Glomerular visceral epithelial cell (primary cell): Measurements from ENCODE around the gene RNF214.
"Not testable (repeated sequence)": the region's sequence is repeated elsewhere in the genome, so short reads cannot be mapped to it uniquely, and the experiment has no call there.

Experiments
- DNase-seq: peaks from one replicate; pipeline ENCODE4 v3.0.0-alpha.2; 2016; ENCODE audit errors: extremely low spot score

Gene RNF214

GRCh38 chr11:117232092-117232878 lies at the start of gene RNF214:
Gene RNF214 (plus strand): TSS chr11:117232671. CDS start chr11:117234273, 1,602 bp downstream.
- DNase-seq = peak; percentile 81

DNA sequence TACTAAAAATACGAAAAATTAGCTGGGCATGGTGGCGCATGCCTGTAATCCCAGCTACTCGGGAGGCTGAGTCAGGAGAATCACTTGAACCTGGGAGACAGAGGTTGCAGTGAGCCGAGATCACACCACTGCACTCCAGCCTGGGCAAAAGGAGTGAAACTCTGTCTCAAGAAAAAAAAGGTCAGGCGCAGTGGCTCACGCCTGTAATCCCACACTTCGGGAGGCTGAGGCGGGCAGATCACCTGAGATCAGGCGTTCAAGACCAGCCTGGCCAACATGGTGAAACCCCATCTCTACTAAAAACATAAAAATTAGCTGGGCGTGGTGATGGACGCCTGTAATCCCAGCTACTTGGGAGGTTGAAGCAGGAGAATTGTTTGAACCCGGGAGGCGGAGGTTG lies 49.3 kb upstream of the RNF214 start:
- not testable (repeated sequence) for DNase-seq

DNA sequence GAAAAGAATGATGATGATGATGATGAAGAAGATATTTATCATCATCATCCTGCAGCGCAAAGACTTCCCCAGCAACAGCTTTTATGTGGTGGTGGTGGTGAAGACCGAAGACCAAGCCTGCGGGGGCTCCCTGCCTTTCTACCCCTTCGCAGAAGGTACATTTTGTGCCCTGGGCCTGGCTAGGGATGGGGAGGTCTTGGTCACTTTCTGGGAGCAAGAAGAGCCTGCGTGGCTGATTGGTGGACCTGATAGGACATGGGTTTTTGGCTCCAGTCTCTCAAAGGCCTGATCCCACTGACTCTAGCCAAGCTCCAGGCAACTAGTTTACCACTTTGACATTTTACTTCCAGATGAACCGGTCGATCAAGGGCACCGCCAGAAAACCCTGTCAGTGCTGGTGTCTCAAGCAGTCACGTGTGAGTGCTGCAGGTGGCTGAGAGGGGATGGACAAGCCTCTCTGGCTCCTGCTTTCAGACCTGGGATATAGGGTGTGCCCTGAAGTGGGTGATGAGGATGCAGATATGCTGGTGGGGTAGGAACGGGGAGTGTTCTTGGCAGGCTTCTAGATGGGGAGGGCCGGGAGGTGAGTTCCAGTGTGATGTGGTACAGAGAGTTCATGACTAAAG lies 48.6 kb upstream of the RNF214 start:
- DNase-seq = no peak

GRCh38 chr11:117185736-117186430 lies 46.6 kb upstream of the RNF214 start:
- DNase-seq = no peak

DNA sequence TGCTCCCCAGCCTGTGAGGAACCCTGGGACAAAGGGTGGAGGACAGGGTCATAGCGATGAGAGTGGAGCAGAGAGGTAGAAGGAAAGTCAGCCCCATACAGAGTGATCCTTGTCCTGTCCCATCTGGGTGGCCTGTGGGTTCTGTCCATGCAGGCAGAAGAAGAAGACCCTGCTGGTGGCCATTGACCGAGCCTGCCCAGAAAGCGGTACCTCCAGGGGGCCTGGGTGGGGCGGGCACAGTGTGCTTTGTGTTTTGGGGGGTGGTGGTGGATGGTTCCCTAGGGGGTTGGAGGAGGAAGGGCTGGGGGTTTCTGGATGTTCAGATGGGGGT lies 46.1 kb upstream of the RNF214 start:
- no peak for DNase-seq

- DNase-seq = no peak
Measured at GRCh38 chr11:117187007-117187406, 45.5 kb upstream of the RNF214 start.

GRCh38 chr11:117187428-117187798 lies 45.1 kb upstream of the RNF214 start:
- DNase-seq = no peak

GRCh38 chr11:117187799-117188481 lies 44.5 kb upstream of the RNF214 start:
- DNase-seq = no peak

DNA sequence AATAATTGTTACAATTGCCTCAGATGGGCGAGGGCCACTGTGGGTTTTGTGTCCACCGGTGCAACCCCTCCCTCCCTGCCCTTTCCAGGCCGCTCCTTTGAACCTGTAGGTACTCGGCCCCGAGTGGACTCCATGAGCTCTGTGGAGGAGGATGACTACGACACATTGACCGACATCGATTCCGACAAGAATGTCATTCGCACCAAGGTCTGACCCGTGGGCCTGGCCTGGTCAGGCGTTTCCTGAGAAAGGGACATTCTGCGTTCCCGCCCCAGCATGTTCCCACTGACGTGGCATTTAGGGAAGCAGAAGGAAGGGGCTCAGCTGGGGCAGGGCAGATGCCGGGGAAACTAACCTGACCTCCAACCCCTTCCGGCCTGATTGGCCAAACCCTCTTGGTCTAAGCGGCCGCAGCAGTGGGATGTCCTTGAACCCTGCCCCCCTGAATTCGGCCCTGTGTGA lies 43.8 kb upstream of the RNF214 start:
- DNase-seq = no peak

DNA sequence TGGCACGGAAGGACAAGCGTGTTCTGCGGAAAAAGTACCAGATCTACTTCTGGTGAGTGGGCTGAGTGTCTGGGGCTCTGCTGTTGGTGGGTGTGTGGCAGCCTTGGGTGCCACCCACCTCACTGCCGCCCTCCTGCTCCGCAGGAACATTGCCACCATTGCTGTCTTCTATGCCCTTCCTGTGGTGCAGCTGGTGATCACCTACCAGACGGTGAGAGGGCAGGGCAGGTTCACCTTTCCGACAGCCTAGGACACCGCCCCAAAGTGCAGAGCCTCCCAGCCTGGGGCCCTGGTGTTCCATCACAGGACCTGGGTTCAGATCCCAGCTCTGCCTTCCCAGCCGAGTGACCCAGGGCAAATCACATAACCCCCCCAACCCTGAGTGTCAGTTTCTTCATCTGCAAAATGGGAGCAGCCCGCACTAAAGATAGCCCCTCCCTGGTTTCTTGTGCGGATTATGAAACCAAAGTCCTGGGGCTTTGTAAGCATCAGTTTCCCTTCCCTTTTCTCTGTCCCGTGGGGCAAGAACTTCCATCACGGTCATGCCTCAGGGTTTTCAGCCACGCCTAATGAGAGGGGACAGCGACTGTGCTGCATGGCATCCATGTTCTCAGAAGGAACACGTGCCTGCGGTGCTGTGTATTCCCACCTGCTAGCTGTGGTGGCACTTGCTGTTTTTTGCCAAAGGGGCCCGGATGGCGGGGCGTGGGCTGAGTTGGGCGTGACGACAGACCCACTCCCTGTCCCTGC lies 43.1 kb upstream of the RNF214 start:
- DNase-seq = no peak

- DNase-seq = no peak
Measured at GRCh38 chr11:117189941-117190544, 42.4 kb upstream of the RNF214 start.

- DNase-seq = no peak
Measured at GRCh38 chr11:117191680-117192400, 40.6 kb upstream of the RNF214 start.

GRCh38 chr11:117192401-117192875 lies 40.0 kb upstream of the RNF214 start:
- no peak for DNase-seq

DNA sequence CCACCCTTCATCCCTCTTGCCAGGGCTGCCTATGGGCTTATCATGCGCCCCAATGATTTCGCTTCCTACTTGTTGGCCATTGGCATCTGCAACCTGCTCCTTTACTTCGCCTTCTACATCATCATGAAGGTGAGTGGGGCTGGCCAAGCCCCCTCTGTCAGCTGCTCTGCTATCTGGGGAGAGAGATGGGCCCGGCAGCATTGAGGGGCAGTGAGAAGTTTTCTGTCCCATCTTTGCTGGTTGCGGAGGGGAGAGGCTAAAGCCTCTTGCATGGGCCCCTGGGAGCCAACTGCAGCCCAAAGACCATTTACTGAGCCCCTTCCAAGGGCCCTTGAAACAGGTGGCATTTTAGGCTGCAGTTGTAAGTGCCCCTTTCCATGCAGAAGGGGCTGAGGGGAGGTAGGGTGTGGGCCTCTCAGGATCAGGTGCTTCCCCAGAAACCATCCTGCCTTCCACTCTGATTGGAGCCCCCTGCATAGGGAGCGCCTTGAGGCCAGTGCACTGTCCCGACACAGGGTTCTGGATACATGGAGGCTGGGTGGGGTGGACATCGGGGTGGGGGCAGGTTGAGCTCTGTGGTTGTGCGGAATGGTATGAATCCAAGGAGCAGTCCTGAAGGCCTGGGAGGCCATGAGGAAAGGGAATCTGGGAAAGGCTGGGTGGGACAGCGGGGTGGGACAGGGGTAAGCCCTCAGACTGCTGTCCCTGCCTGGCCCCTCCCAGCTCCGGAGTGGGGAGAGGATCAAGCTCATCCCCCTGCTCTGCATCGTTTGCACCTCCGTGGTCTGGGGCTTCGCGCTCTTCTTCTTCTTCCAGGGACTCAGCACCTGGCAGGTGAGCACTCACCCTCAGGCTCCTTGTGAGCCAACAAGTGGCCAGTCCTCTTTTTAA lies 39.1 kb upstream of the RNF214 start:
- no peak for DNase-seq

GRCh38 chr11:117194267-117194666 lies 38.2 kb upstream of the RNF214 start:
- DNase-seq = no peak

- no peak for DNase-seq
Measured at GRCh38 chr11:117195258-117195657, 37.2 kb upstream of the RNF214 start.

GRCh38 chr11:117195761-117196160 lies 36.7 kb upstream of the RNF214 start:
- DNase-seq = no peak

GRCh38 chr11:117197006-117197405 lies 35.5 kb upstream of the RNF214 start:
- DNase-seq = no peak
